H1 (cell line): ENCODE data around the gene ACYP2. TPM values are rescaled to one million over a fixed set of nuclear protein-coding genes. Genes with fewer than 3 reads are reported as not detected.

ENCODE experiments used
- CTCF ChIA-PET: fragments of 300-600 bp; sonication (Branson Sonifier 250); formaldehyde crosslinking; loops from one replicate; lab custom pipeline; 2021; ENCODE audit not compliant: partially characterized antibody; lab: Charles Lee
- POLR2A ChIA-PET: fragments of 300-600 bp; sonication (Branson Sonifier 250); formaldehyde crosslinking; loops from one replicate; lab custom pipeline; 2021; ENCODE audit warnings: inconsistent platforms; ENCODE audit not compliant: partially characterized antibody; lab: Charles Lee
- DNase-seq, 2 experiments: peaks; one replicate each; pipeline versions ENCODE4 v3.0.0 to v3.0.0-alpha.2; 2010 to 2022; ENCODE audit warnings: low spot score in 2 of 2, low read depth in 1 of 2, mixed read lengths in 1 of 2
- FAIRE-seq: peaks from 2 replicates; lab custom pipeline; 2011; peaks lifted over from hg19 to GRCh38; lab: Jason Lieb, UNC
- H2AFZ ChIP-seq: 2 replicates; pipeline ENCODE4 v1.8.1; 2012; ENCODE audit warnings: low read length, inconsistent platforms
- H2AK5ac ChIP-seq: 2 replicates; pipeline ENCODE4 v1.6.1; 2013; ENCODE audit warnings: low read depth, low read length
- H2BK120ac ChIP-seq: replicated peaks from 2 replicates; pipeline ENCODE3; 2013; ENCODE audit warnings: low read depth, low read length, inconsistent platforms
- H2BK12ac ChIP-seq: 2 replicates; pipeline ENCODE4 v1.6.1; 2013; ENCODE audit warnings: low read depth, low read length
- H2BK15ac ChIP-seq: 2 replicates; pipeline ENCODE4 v1.6.1; 2013; ENCODE audit warnings: low read length
- H2BK20ac ChIP-seq: 2 replicates; pipeline ENCODE4 v1.6.1; 2013; ENCODE audit warnings: low read length
- H2BK5ac ChIP-seq: 2 replicates; pipeline ENCODE4 v1.6.1; 2013; ENCODE audit warnings: low read depth, low read length
- H3K14ac ChIP-seq: 2 replicates; pipeline ENCODE4 v1.6.1; 2013; ENCODE audit warnings: inconsistent platforms; ENCODE audit not compliant: insufficient read length
- H3K18ac ChIP-seq: 2 replicates; pipeline ENCODE4 v1.6.1; 2013; ENCODE audit warnings: low read length; ENCODE audit errors: extremely low read depth
- H3K23ac ChIP-seq: 2 replicates; pipeline ENCODE4 v1.6.1; 2013; ENCODE audit warnings: inconsistent platforms; ENCODE audit not compliant: insufficient read length
- H3K23me2 ChIP-seq: 2 replicates; pipeline ENCODE4 v1.6.1; 2013; ENCODE audit warnings: low read depth, low read length
- H3K27ac ChIP-seq: 2 replicates; pipeline ENCODE4 v1.6.1; 2011; ENCODE audit warnings: low read depth, low read length, inconsistent platforms
- H3K27me3 ChIP-seq, 4 experiments: replicated peaks in 1 of 4; 1 replicate in 1 of 4; 2 replicates in 3 of 4; pipeline versions ENCODE4 v1.6.1 to v1.8.1; 2011 to 2013; ENCODE audit warnings: low read length in 3 of 4, mild to moderate bottlenecking in 3 of 4, inconsistent platforms in 2 of 4, mixed read lengths in 2 of 4, moderate library complexity in 1 of 4; ENCODE audit not compliant: control insufficient read depth in 3 of 4, insufficient read depth in 3 of 4; ENCODE audit errors: extremely low read depth in 1 of 4
- H3K36me3 ChIP-seq, 4 experiments: 2 replicates each; pipeline versions ENCODE4 v1.6.1 to v1.8.1; 2011 to 2013; ENCODE audit warnings: mild to moderate bottlenecking in 4 of 4, low read length in 3 of 4, moderate library complexity in 2 of 4, control low read depth in 1 of 4, inconsistent platforms in 1 of 4; ENCODE audit not compliant: insufficient read depth in 4 of 4, control insufficient read depth in 2 of 4
- H3K4ac ChIP-seq: replicated peaks from 2 replicates; pipeline ENCODE3; 2013; ENCODE audit warnings: low read length, low read depth, mixed read lengths, inconsistent platforms; ENCODE audit not compliant: insufficient read length
- H3K4me1 ChIP-seq, 4 experiments: replicated peaks in 1 of 4; 1 replicate in 1 of 4; 2 replicates in 3 of 4; pipeline versions ENCODE4 v1.6.1 to v1.8.1; 2011 to 2013; ENCODE audit warnings: low read length in 3 of 4, inconsistent platforms in 2 of 4, mixed read lengths in 1 of 4; ENCODE audit not compliant: insufficient read depth in 4 of 4, control insufficient read depth in 3 of 4
- H3K4me2 ChIP-seq, 2 experiments: 2 replicates each; pipeline versions ENCODE4 v1.6.1 to v1.8.1; 2011 to 2013; ENCODE audit warnings: low read depth in 2 of 2, low read length in 2 of 2, control low read depth in 1 of 2, inconsistent platforms in 1 of 2, mild to moderate bottlenecking in 1 of 2; ENCODE audit not compliant: insufficient read depth in 1 of 2
- H3K4me3 ChIP-seq, 4 experiments: fragments of 200-600, 300-600 bp in 1 of 4; sonication (generic), shearing (Covaris generic), sonication (Bioruptor Twin) in 1 of 4; 2 replicates each; pipeline versions ENCODE4 v1.5.1 to v1.8.1; 2011 to 2016; ENCODE audit warnings: low read length in 4 of 4, low read depth in 3 of 4, control low read depth in 2 of 4, inconsistent platforms in 2 of 4, mild to moderate bottlenecking in 2 of 4, mixed read lengths in 1 of 4, moderate library complexity in 1 of 4; ENCODE audit not compliant: insufficient read depth in 2 of 4; ENCODE audit errors: extremely low read depth in 1 of 4
- H3K56ac ChIP-seq: replicated peaks from 2 replicates; pipeline ENCODE3; 2013; ENCODE audit warnings: low read depth, mild to moderate bottlenecking, mixed read lengths, low read length, inconsistent platforms; ENCODE audit not compliant: insufficient read length
- H3K79me1 ChIP-seq: 2 replicates; pipeline ENCODE4 v1.6.1; 2013; ENCODE audit warnings: low read depth, low read length, control low read depth
- H3K79me2 ChIP-seq, 2 experiments: 2 replicates each; pipeline versions ENCODE4 v1.6.1 to v1.8.1; 2012 to 2013; ENCODE audit warnings: low read length in 2 of 2, mild to moderate bottlenecking in 2 of 2, inconsistent platforms in 1 of 2; ENCODE audit not compliant: insufficient read depth in 2 of 2, control insufficient read depth in 1 of 2
- H3K9ac ChIP-seq, 4 experiments: replicated peaks in 1 of 4; 1 replicate in 1 of 4; 2 replicates in 3 of 4; pipeline versions ENCODE4 v1.6.1 to v1.8.1; 2011 to 2013; ENCODE audit warnings: low read depth in 3 of 4, low read length in 3 of 4, control low read depth in 2 of 4, mild to moderate bottlenecking in 2 of 4, moderate library complexity in 2 of 4, inconsistent platforms in 1 of 4; ENCODE audit errors: extremely low read depth in 1 of 4
- H3K9me3 ChIP-seq, 2 experiments: 2 replicates each; pipeline versions ENCODE4 v1.6.1 to v1.8.1; 2012 to 2013; ENCODE audit warnings: mild to moderate bottlenecking in 2 of 2, moderate library complexity in 2 of 2, control low read depth in 1 of 2, inconsistent platforms in 1 of 2, low read depth in 1 of 2, low read length in 1 of 2, mixed read lengths in 1 of 2; ENCODE audit not compliant: insufficient read depth in 2 of 2
- H4K20me1 ChIP-seq, 2 experiments: replicated peaks in 1 of 2; 2 replicates each; pipeline versions ENCODE3 to v1.8.1; 2011 to 2013; ENCODE audit warnings: inconsistent platforms in 2 of 2, low read length in 2 of 2, mild to moderate bottlenecking in 1 of 2; ENCODE audit not compliant: insufficient read depth in 2 of 2, control insufficient read depth in 1 of 2
- H4K5ac ChIP-seq: 2 replicates; pipeline ENCODE4 v1.6.1; 2013; ENCODE audit warnings: low read length, low read depth, mixed read lengths, inconsistent platforms; ENCODE audit not compliant: insufficient read length
- H4K8ac ChIP-seq: 2 replicates; pipeline ENCODE4 v1.8.0; 2013; ENCODE audit warnings: mild to moderate bottlenecking, moderate library complexity, low read length, inconsistent platforms; ENCODE audit not compliant: insufficient read depth; ENCODE audit errors: extremely low read depth
- H4K91ac ChIP-seq: replicated peaks from 2 replicates; pipeline ENCODE3; 2013; ENCODE audit warnings: low read length, mixed read lengths, inconsistent platforms; ENCODE audit not compliant: insufficient read length
- HDAC6 ChIP-seq: IDR thresholded peaks from one replicate; pipeline ENCODE4 v1.7.1; 2012; ENCODE audit warnings: low read depth, mild to moderate bottlenecking, inconsistent platforms, low read length, moderate library complexity
- KDM5A ChIP-seq: fragments of 200-600 bp; IDR thresholded peaks from 2 replicates; pipeline ENCODE4 v1.7.1; 2012; ENCODE audit warnings: mild to moderate bottlenecking, low read length, inconsistent platforms, mixed read lengths
- RBBP5 ChIP-seq: IDR thresholded peaks from 2 replicates; pipeline ENCODE4 v1.7.1; 2012; ENCODE audit warnings: low read depth, mild to moderate bottlenecking, inconsistent platforms, low read length, moderate library complexity, borderline replicate concordance
- SIN3A ChIP-seq, 2 experiments: IDR thresholded peaks in 1 of 2; conservative IDR thresholded peaks in 1 of 2; 2 replicates each; pipeline ENCODE4 v1.6.1; 2011 to 2012; ENCODE audit warnings: low read length in 2 of 2, improper control_type of control experiment in 1 of 2, low read depth in 1 of 2, mild to moderate bottlenecking in 1 of 2
- SIRT6 ChIP-seq: IDR thresholded peaks from one replicate; pipeline ENCODE4 v1.7.1; 2012; ENCODE audit warnings: low read length, inconsistent platforms
- SP1 ChIP-seq: IDR thresholded peaks from 2 replicates; pipeline ENCODE4 v1.6.1; 2011; ENCODE audit warnings: low read depth, low read length
- WGBS, 2 experiments: shearing (Covaris generic) in 1 of 2; methylation state at CpG; one replicate each; pipeline versions ENCODE4 v1.1.6 to v1.1.7; 2013 to 2015; ENCODE audit warnings: low lambda C conversion rate in 2 of 2, mixed read lengths in 2 of 2, inconsistent platforms in 1 of 2, low coverage in 1 of 2, missing lambda C conversion rate in 1 of 2; ENCODE audit not compliant: insufficient replicate concordance in 2 of 2, insufficient coverage in 1 of 2, insufficient read length in 1 of 2; ENCODE audit errors: extremely low coverage in 1 of 2, missing lambda C conversion rate in 1 of 2; 5-methylcytosine and 5-hydroxymethylcytosine counted together
- polyA plus RNA-seq, 7 experiments: library from polyadenylated mRNA; depleted of rRNA in 3 of 7; stranded (reverse) in 5 of 7; unstranded in 2 of 7; fragments of >200 nt in 5 of 7; fragments of 200-250 nt in 2 of 7; gene quantifications; 1 replicate in 5 of 7; 2 replicates in 1 of 7; 4 replicates in 1 of 7; pipeline versions ENCODE4 v1.2.1 to v1.2.3, GENCODE V29; 2011 to 2013; ENCODE audit warnings: missing spikeins in 2 of 7, mixed read lengths in 2 of 7
- total RNA-seq: library from RNA; stranded (reverse); fragmentation: NEBNext Ultra II Directional; extraction: Animal tissue kit (Norgen Biotek cat#: 25700); gene quantifications from 2 replicates; pipeline ENCODE4 v1.2.1, GENCODE V29; 2021
- TF ChIP-seq, protein P1 (sequence below): IDR thresholded peaks from 2 replicates; pipeline ENCODE4 v1.6.1; 2011; ENCODE audit warnings: low read depth, mild to moderate bottlenecking, low read length; ENCODE audit not compliant: insufficient read depth

Gene ACYP2
- total and polyA plus RNA-seq, 2 of the 8 experiments (the other 6 are each of a cell fraction or from before 2014, with no cell fraction given): 3.4 to 4.4 TPM

DNA sequence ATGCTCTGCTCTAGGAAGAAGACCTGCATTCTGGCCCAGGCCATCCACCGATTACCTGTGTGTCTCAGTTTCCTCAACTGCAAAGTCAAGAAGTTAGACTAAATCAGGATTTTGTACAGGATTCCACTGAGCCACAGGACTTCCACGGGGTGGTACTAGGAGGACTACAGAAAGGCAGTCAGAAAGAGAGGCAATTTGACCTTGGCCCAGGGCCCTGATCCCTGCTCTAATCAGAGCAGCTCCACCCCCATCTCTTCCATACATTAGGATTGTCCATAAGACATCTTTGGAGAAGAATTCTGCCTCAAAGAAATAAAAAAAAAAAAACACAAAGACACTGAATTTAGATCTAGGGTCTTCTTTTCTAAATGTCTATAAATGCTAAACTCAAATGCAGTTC is 193.4 kb downstream of the ACYP2 start:
- FAIRE-seq (no peak), DNase-seq (no peak)
- H3K9me3 ChIP-seq: no peaks in the 10 kb centered on the region
- H4K5ac ChIP-seq: no peak overlapping the region
- H3K9ac ChIP-seq: no peak overlapping the region
- H3K27me3 ChIP-seq: no peaks in the 10 kb centered on the region
- H3K23ac ChIP-seq: no peak overlapping the region
- H3K56ac ChIP-seq: no peak overlapping the region
- no peak overlapping the region for H2AFZ ChIP-seq
- no peak overlapping the region for H2AK5ac ChIP-seq
- H2BK20ac ChIP-seq: no peak overlapping the region
- H2BK15ac ChIP-seq: no peak overlapping the region
- H3K23me2 ChIP-seq: no peaks in the 10 kb centered on the region
- CTCF ChIA-PET: no interaction called here
- no peak overlapping the region for H2BK12ac ChIP-seq
- H3K14ac ChIP-seq: no peak overlapping the region
- H3K4me1 ChIP-seq: no peaks in the 10 kb centered on the region
- H3K79me1 ChIP-seq: no peaks in the 10 kb centered on the region
- H4K8ac ChIP-seq: no peak overlapping the region
- POLR2A ChIA-PET: no interaction called here
- WGBS, 2 experiments: 97% methylated on average over 2 of the region's 2 CpGs; no CpG with 5 or more reads in 1 of the 2 experiments
- no peak for TF ChIP-seq KDM5A
- TF ChIP-seq, protein P1, sequence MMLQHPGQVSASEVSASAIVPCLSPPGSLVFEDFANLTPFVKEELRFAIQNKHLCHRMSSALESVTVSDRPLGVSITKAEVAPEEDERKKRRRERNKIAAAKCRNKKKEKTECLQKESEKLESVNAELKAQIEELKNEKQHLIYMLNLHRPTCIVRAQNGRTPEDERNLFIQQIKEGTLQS: no peak
- no peak for TF ChIP-seq RBBP5
- TF ChIP-seq SP1: no peak
- no peak for TF ChIP-seq HDAC6
- TF ChIP-seq SIN3A (conservative IDR thresholded peaks at IDR 0.05 in 1 of 2, IDR thresholded peaks at IDR 0.05 in 1 of 2; ENCODE audit: low read depth in 1 of 2, low read length in 2 of 2): no peak
- no peak for TF ChIP-seq SIRT6
- no peak overlapping the region for H3K27ac ChIP-seq
- no peak overlapping the region for H2BK5ac ChIP-seq
- H4K20me1 ChIP-seq: no peaks in the 10 kb centered on the region
- no peak overlapping the region for H4K91ac ChIP-seq
- no peaks in the 10 kb centered on the region for H3K79me2 ChIP-seq
- no peaks in the 10 kb centered on the region for H3K36me3 ChIP-seq
- no peak overlapping the region for H2BK120ac ChIP-seq
- H3K18ac ChIP-seq: no peak overlapping the region
- no peak overlapping the region for H3K4me2 ChIP-seq
- no peak overlapping the region for H3K4me3 ChIP-seq
- H3K4ac ChIP-seq: no peak overlapping the region
